Endothelial cell of umbilical vein (primary cell): Measurements from ENCODE around the gene NRP2. TPM values are rescaled to one million over a fixed set of nuclear protein-coding genes. Genes with fewer than 3 reads are reported as not detected.

Experiments
- BruUV-seq: library from RNA; stranded (reverse); fragments of 400-500 nt; replicated peaks from 2 replicates; lab custom pipeline; 2021; lab: Mats Ljungman, UMichigan
- CTCF ChIA-PET: fragments of 300-600, 350-600 bp; sonication (Branson Sonifier 250); formaldehyde crosslinking; loops from one replicate; lab custom pipeline; 2021; ENCODE audit warnings: antibody characterized with exemption, inconsistent platforms; lab: Charles Lee
- POLR2A ChIA-PET: fragments of 300-600, 350-600 bp; sonication (Branson Sonifier 250); formaldehyde crosslinking; loops from one replicate; lab custom pipeline; 2021; ENCODE audit warnings: antibody characterized with exemption, inconsistent platforms; lab: Charles Lee
- DNase-seq: peaks from one replicate; pipeline ENCODE4 v3.0.0-alpha.2; 2011; ENCODE audit warnings: low read depth, low spot score
- FAIRE-seq: peaks from 2 replicates; lab custom pipeline; 2011; peaks lifted over from hg19 to GRCh38; lab: Jason Lieb, UNC
- H2AFZ ChIP-seq: 2 replicates; pipeline ENCODE4 v1.6.0; 2012; ENCODE audit warnings: low read depth, low read length, control low read depth, inconsistent platforms
- H3K27ac ChIP-seq: 2 replicates; pipeline ENCODE4 v1.5.1; 2011; ENCODE audit warnings: low read depth, mild to moderate bottlenecking, control low read depth, low read length, moderate library complexity; ENCODE audit not compliant: insufficient read depth
- H3K27me3 ChIP-seq, 2 experiments: 2 replicates each; pipeline versions ENCODE4 v1.6.0 to v1.6.1; 2011; ENCODE audit warnings: low read length in 2 of 2, mixed read lengths in 1 of 2; ENCODE audit not compliant: control insufficient read depth in 2 of 2, insufficient read depth in 2 of 2
- H3K36me3 ChIP-seq, 2 experiments: 2 replicates in 1 of 2; 3 replicates in 1 of 2; pipeline ENCODE4 v1.5.1; 2011; ENCODE audit warnings: low read length in 2 of 2, mild to moderate bottlenecking in 1 of 2, moderate library complexity in 1 of 2; ENCODE audit not compliant: control insufficient read depth in 2 of 2, insufficient read depth in 2 of 2; ENCODE audit errors: extremely low read depth in 1 of 2
- H3K4me1 ChIP-seq: 3 replicates; pipeline ENCODE4 v1.5.1; 2011; ENCODE audit warnings: mild to moderate bottlenecking, low read length; ENCODE audit not compliant: control insufficient read depth, insufficient read depth; ENCODE audit errors: extremely low read depth
- H3K4me2 ChIP-seq: 2 replicates; pipeline ENCODE4 v1.6.1; 2011; ENCODE audit warnings: low read length, control low read depth, mixed read lengths; ENCODE audit not compliant: insufficient read depth
- H3K4me3 ChIP-seq, 3 experiments: fragments of 200-600 bp in 1 of 3; sonication (generic), shearing (Covaris generic) in 1 of 3; replicated peaks in 1 of 3; 2 replicates each; pipeline ENCODE4 v1.5.1; 2011 to 2016; ENCODE audit warnings: control low read depth in 3 of 3, low read length in 3 of 3, mild to moderate bottlenecking in 2 of 3, inconsistent platforms in 1 of 3, low read depth in 1 of 3, moderate library complexity in 1 of 3; ENCODE audit not compliant: insufficient read depth in 1 of 3
- H3K79me2 ChIP-seq: 2 replicates; pipeline ENCODE4 v1.6.0; 2012; ENCODE audit warnings: low read length, inconsistent platforms; ENCODE audit not compliant: control insufficient read depth, insufficient read depth
- H3K9ac ChIP-seq: replicated peaks from 2 replicates; pipeline ENCODE3; 2011; ENCODE audit warnings: low read length, control low read depth; ENCODE audit not compliant: insufficient read depth; ENCODE audit errors: extremely low read depth
- H3K9me1 ChIP-seq: replicated peaks from 3 replicates; pipeline ENCODE4 v1.6.0; 2011; ENCODE audit warnings: mild to moderate bottlenecking, low read length; ENCODE audit not compliant: control insufficient read depth, insufficient read depth; ENCODE audit errors: extremely low read depth
- H3K9me3 ChIP-seq: replicated peaks from 2 replicates; pipeline ENCODE4 v1.5.1; 2012; ENCODE audit warnings: low read length, inconsistent platforms; ENCODE audit not compliant: control insufficient read depth, insufficient read depth
- H4K20me1 ChIP-seq: replicated peaks from 2 replicates; pipeline ENCODE3; 2011; ENCODE audit warnings: mild to moderate bottlenecking, low read length; ENCODE audit not compliant: control insufficient read depth, insufficient read depth; ENCODE audit errors: extremely low read depth
- CTCF ChIP-seq, 2 donors: IDR thresholded peaks; 1 replicate in 1 of 2; 2 replicates in 1 of 2; pipeline ENCODE4 v1.5.1; 2011; ENCODE audit warnings: low read length in 2 of 2, mild to moderate bottlenecking in 2 of 2, moderate library complexity in 2 of 2, control low read depth in 1 of 2, inconsistent platforms in 1 of 2, low read depth in 1 of 2; ENCODE audit not compliant: insufficient read depth in 1 of 2; ENCODE audit errors: extremely low read depth in 1 of 2
- EZH2 ChIP-seq: IDR thresholded peaks from 2 replicates; pipeline ENCODE4 v1.6.1; 2012; ENCODE audit warnings: borderline replicate concordance, low read depth, mild to moderate bottlenecking, moderate library complexity, low read length, inconsistent platforms; ENCODE audit not compliant: severe bottlenecking
- FOS ChIP-seq: IDR thresholded peaks from 2 replicates; pipeline ENCODE4 v1.6.1; 2011; ENCODE audit warnings: mild to moderate bottlenecking, low read length, moderate library complexity, borderline replicate concordance; ENCODE audit not compliant: insufficient read depth
- GATA2 ChIP-seq: IDR thresholded peaks from 2 replicates; pipeline ENCODE4 v1.7.0; 2011; ENCODE audit warnings: low read depth, mild to moderate bottlenecking, moderate library complexity, mixed read lengths, low read length; ENCODE audit not compliant: insufficient read length, insufficient read depth
- MAX ChIP-seq: IDR thresholded peaks from 2 replicates; pipeline ENCODE4 v1.6.1; 2011; ENCODE audit not compliant: insufficient read depth, insufficient read length
- POLR2A ChIP-seq: IDR thresholded peaks from 2 replicates; pipeline ENCODE4 v1.6.1; 2012; ENCODE audit warnings: low read depth, mild to moderate bottlenecking, control low read depth, low read length
- POLR2AphosphoS5 ChIP-seq: IDR thresholded peaks from 2 replicates; pipeline ENCODE4 v1.6.1; 2012; ENCODE audit warnings: low read depth, mild to moderate bottlenecking, control low read depth, low read length, moderate library complexity; ENCODE audit not compliant: insufficient read depth
- dilution Hi-C: fragments of 300-500 bp; cut with MboI; formaldehyde crosslinking; loops from one replicate; pipeline ENCODE4 v1.15.0; 2019; ENCODE audit warnings: low sequenced_read_pairs; ENCODE audit not compliant: extremely low pct_ligation_motif_present
- intact Hi-C: fragments of 100-400 bp; cut with micrococcal nuclease; formaldehyde crosslinking; loops from one replicate; pipeline ENCODE4 v1.10.0; 2022
- polyA plus RNA-seq, 4 experiments: library from polyadenylated mRNA; depleted of rRNA in 3 of 4; stranded (reverse) in 3 of 4; unstranded in 1 of 4; fragments of >200 nt; gene quantifications; 2 replicates each; pipeline versions ENCODE4 v1.2.1 to v1.2.3, GENCODE V29; 2011 to 2012; ENCODE audit warnings: missing spikeins in 1 of 4
- total RNA-seq: library from RNA; stranded (reverse); gene quantifications from 2 replicates; pipeline ENCODE4 v1.2.3, GENCODE V29; 2021

The NRP2 gene
- total and polyA plus RNA-seq, 2 donors (not counting 3 experiments of a cell fraction or from before 2014, with no cell fraction given), result 160 to 240 TPM

- H3K9me3 ChIP-seq, result no peaks in the 10 kb centered on the region
- peaks cover 0 to 47% of the 10 kb centered on the region in 2 experiments for H3K36me3 ChIP-seq
- no peak overlapping the region for H2AFZ ChIP-seq
- H4K20me1 ChIP-seq, result no peaks in the 10 kb centered on the region
- intact Hi-C loops (no loop called here), dilution Hi-C loops (no loop called here)
- H3K27me3 ChIP-seq, result no peaks in the 10 kb centered on the region
- CTCF ChIA-PET, result interaction anchor here (1.0 to 3.0 kb wide), 12 partner anchors 9 to 1697 kb away, joined by 3 to 29 read pairs (median 6); partner anchors contain the start of gene NRP2
- no peak for DNase-seq
- H3K27ac ChIP-seq, result no peak overlapping the region
- BruUV-seq, result no TSS peak
- POLR2A ChIA-PET, result no interaction called here
- H3K9ac ChIP-seq, result no peak overlapping the region
- H3K4me2 ChIP-seq, result no peak overlapping the region
- H3K79me2 ChIP-seq, result no peaks in the 10 kb centered on the region
- no peak overlapping the region for H3K4me3 ChIP-seq
- TF ChIP-seq CTCF (IDR thresholded peaks at IDR 0.05; ENCODE audit: extremely low read depth in 1 of 2, insufficient read depth in 1 of 2, low read depth in 1 of 2, low read length in 2 of 2) (no peak), GATA2 (no peak), FOS (no peak), POLR2AphosphoS5 (no peak), EZH2 (no peak), MAX (no peak), POLR2A (no peak)
- FAIRE-seq, result no peak
- H3K9me1 ChIP-seq, result no peaks in the 10 kb centered on the region
- H3K4me1 ChIP-seq, result no peaks in the 10 kb centered on the region
These were observed 38.2 kb downstream of the NRP2 start for GRCh38 chr2:205720451-205720902.
